ENCODE measurements around the gene CASP6.

The CASP6 gene

DNA sequence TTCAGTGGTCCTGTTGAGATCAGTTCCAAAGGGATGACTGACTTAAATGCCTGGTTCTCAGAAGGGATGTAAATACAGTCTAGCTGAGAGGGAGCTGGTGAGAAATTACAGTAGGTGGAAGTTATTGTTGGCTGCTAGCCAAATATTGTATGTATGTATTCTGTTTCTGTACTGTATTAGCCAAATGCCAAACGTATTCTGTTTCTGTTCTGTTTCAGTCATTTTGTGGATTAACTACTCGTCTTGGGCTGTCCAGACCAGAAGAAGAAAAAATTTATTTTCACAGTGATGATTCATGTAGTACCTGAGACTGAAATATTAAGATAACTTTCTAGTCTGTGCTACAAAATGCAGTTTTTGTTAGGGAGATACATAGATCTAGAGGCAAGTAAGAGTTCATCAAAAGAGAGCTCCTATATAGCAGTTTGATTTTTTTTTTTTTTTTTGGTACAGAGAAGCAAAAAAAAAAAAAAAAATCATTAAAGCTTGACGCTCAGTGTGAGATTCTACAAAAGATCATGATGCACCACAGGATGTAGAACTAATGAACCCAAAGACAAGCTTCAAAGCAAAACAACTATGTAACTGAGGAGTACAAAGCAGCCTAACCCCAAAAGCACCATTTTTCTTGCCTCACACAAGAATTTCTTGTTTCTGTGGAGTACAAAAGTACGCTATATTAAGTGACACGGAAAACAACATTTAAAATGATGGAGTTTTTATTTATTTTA, 54.8 kb downstream of the CASP6 start:
- no peaks in the 10 kb centered on the region for H3K36me3 ChIP-seq (ENCODE audit: insufficient read depth, insufficient read length, low read length)
- no peaks in the 10 kb centered on the region for H3K4me1 ChIP-seq (ENCODE audit: insufficient read depth, insufficient read length)
- no peak for DNase-seq (ENCODE audit: low read depth, low spot score)
- H3K9me3 ChIP-seq (ENCODE audit: insufficient read depth, low read length): no peaks in the 10 kb centered on the region
- no peak overlapping the region for H3K9ac ChIP-seq (ENCODE audit: insufficient read length, low read depth)
- TF ChIP-seq YY1 (IDR thresholded peaks at IDR 0.05; ENCODE audit: insufficient read depth, insufficient read length) (no peak), ZNF274 (IDR thresholded peaks at IDR 0.05; ENCODE audit: low read depth, low read length) (no peak), SUZ12 (IDR thresholded peaks at IDR 0.05; ENCODE audit: extremely low read depth, insufficient read depth, insufficient read length) (no peak)
- no peaks in the 10 kb centered on the region for H3K27me3 ChIP-seq (ENCODE audit: insufficient read depth, insufficient read length)
- H3K4me3 ChIP-seq (ENCODE audit: insufficient read length, low read depth): no peak overlapping the region

DNA sequence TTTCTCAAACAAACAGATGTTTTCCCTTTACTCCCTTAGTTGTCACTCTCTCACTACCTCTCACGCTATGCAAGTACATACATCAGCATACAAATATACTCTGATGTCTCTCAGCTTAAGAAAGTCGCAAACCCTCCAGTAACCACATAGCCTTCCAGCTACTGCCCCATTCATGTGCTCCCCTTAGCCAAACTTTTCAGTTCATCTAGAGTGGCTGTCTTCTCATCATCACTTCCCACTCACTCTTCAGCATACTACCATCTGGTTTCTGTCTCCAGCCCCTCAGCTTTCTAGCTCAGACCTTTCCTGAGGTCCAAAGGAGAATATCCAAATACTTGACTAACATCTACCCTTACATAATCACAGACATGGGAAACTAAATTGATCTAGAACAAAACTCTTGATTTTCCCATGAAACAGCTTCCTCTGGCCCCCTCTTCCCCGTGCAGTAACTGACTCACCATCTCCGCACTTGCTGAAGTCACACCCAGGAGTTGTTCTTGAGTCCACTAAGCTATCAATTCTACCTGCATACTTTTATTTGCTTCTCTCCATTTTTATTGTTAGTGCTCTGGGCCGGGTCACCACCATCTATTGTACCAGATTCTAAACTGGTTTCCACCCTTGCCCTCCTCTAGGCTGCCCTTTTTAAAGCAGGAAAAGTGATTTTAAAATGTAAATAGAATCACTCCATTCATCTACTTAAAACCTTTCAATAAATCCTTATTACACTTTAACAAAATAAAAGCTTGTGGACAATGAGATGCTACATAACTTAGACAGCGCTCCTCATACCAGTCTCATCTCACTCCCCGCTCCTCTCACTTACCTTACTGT, 57.2 kb downstream of the CASP6 start:
- H3K27me3 ChIP-seq (ENCODE audit: insufficient read depth, insufficient read length): no peaks in the 10 kb centered on the region
- H3K9ac ChIP-seq (ENCODE audit: insufficient read length, low read depth): no peak overlapping the region
- TF ChIP-seq YY1 (IDR thresholded peaks at IDR 0.05; ENCODE audit: insufficient read depth, insufficient read length) (no peak), SUZ12 (IDR thresholded peaks at IDR 0.05; ENCODE audit: extremely low read depth, insufficient read depth, insufficient read length) (no peak)
- H3K36me3 ChIP-seq (ENCODE audit: insufficient read depth, insufficient read length, low read length): no peaks in the 10 kb centered on the region
- H3K4me3 ChIP-seq (ENCODE audit: insufficient read length, low read depth): no peak overlapping the region
- no peaks in the 10 kb centered on the region for H3K9me3 ChIP-seq (ENCODE audit: insufficient read depth, low read length)
- H3K4me1 ChIP-seq (ENCODE audit: insufficient read depth, insufficient read length): no peaks in the 10 kb centered on the region
- DNase-seq (ENCODE audit: low read depth, low spot score): no peak

DNA sequence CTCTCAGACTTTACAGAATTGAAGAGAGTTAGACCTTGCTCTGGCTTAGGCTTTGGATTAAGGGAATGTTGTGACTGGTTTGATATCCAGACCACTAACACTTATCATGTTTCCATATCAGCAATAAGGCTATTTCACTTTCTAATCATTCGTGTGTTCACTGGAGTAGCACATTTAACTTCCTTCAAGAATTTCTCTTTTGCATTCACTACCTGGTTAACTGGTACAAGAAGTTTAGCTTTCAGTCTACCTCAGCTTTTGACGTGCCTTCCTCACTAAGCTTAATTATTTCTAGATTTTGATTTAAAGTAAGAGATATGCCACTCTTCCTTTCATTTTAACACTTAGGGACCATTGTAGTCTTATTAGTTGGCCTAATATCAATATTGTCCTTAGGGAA, 62.6 kb downstream of the CASP6 start:
- Histone ChIP-seq H3K4me3 (ENCODE audit: insufficient read length, low read depth) (no peak overlapping the region), H3K9me3 (ENCODE audit: insufficient read depth, low read length) (no peaks in the 10 kb centered on the region), H3K9ac (ENCODE audit: insufficient read length, low read depth) (no peak overlapping the region), H3K36me3 (ENCODE audit: insufficient read depth, insufficient read length, low read length) (no peaks in the 10 kb centered on the region), H3K4me1 (ENCODE audit: insufficient read depth, insufficient read length) (no peaks in the 10 kb centered on the region), H3K27me3 (ENCODE audit: insufficient read depth, insufficient read length) (no peaks in the 10 kb centered on the region)
- TF ChIP-seq YY1 (IDR thresholded peaks at IDR 0.05; ENCODE audit: insufficient read depth, insufficient read length): no peak
- no peak for TF ChIP-seq ZNF274 (IDR thresholded peaks at IDR 0.05; ENCODE audit: low read depth, low read length)
- no peak for TF ChIP-seq SUZ12 (IDR thresholded peaks at IDR 0.05; ENCODE audit: extremely low read depth, insufficient read depth, insufficient read length)
- DNase-seq (ENCODE audit: low read depth, low spot score): no peak
